Measurements from ENCODE around the gene UBE2J2. TPM values are rescaled to one million over a fixed set of nuclear protein-coding genes. Genes with fewer than 3 reads are reported as not detected.
A peak's percentile ranks its signal among the peaks of the same experiment; 100 is the strongest.

The UBE2J2 gene
- total RNA-seq, 1 donor from 2014 or later, result 48.6 TPM

- no peak for DNase-seq (ENCODE audit: low read depth)
Measured at GRCh38 chr1:1228596-1229321, 44.9 kb downstream of the UBE2J2 start.

DNA sequence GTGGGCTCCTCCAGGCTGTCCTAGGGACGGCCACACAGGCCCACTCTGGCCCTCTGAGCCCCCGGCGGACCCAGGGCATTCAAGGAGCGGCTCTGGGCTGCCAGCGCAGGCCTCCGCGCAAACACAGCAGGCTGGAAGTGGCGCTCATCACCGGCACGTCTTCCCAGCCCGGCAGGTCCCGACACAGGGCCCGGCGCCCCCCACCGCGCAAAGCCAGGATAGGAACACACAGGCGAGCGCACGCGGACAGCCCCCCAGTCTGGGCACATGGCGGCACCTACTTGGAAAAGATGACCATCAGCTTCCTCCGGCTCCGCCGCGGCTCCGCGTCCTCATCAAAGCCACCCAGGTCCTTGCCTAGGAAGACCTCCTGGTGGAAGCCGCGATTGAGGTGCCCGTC is 45.5 kb downstream of the UBE2J2 start:
- DNase-seq (ENCODE audit: low read depth), result no peak

GRCh38 chr1:1227386-1227785 is 46.3 kb downstream of the UBE2J2 start:
- DNase-seq (ENCODE audit: low read depth), result no peak

DNA sequence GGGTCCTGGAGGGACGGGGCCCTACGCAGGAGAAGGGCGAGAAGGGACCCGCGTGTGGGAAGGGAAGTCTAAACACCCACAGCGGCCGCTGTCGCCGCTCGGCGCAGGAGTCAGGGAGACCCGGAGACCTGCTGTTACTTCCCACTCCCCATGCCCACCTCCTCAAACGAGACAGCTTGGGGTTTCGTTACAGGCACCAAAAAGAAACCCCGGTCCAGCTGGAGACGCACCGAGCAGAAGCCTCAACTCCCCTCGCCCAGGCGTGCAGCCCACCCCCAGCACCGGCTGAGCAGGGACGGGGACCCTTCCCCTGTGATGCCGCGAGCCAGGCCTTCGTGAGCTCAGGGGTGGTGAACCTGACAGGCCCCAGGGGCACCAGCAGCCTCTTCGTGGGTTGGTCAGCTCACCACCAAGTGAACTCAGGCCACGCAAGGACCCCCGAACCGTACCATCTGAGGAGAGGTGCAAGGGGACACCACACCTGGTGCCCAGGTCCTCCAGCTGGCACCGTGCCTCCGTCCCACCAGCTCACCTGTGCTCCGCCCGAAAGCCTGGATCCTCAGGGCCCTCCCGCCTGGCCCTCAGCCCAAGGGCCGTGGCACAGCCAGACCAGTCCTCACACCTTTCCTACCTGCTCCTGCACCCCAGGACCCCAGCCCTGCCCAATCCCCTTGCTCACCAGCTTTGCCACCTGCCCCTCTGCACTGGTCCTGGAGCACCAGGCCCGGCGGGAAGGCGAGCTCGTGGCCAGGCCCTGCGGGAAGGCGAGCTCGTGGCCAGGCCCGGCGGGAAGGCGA is 46.9 kb downstream of the UBE2J2 start:
- DNase-seq (ENCODE audit: low read depth), result no peak

DNA sequence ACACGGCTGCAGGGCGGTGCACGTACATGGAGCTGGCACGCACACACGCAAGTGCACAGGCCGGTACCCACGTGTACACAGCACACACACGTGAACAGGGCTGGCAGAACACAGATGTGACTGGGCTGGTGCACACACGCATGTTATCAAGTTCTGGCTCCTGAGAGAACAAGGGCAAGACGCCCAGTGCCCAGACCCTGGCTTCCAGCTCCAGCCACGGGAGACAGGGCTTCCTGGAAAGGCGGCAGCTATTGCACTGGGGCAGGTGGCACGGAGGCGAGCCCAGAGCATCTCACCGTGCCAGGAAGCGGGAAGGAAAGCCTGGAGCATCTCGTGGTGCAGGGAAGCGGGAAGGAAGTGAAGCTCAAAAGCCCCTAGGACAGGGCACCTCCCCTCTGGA is 47.7 kb downstream of the UBE2J2 start:
- DNase-seq (ENCODE audit: low read depth), result no peak

DNA sequence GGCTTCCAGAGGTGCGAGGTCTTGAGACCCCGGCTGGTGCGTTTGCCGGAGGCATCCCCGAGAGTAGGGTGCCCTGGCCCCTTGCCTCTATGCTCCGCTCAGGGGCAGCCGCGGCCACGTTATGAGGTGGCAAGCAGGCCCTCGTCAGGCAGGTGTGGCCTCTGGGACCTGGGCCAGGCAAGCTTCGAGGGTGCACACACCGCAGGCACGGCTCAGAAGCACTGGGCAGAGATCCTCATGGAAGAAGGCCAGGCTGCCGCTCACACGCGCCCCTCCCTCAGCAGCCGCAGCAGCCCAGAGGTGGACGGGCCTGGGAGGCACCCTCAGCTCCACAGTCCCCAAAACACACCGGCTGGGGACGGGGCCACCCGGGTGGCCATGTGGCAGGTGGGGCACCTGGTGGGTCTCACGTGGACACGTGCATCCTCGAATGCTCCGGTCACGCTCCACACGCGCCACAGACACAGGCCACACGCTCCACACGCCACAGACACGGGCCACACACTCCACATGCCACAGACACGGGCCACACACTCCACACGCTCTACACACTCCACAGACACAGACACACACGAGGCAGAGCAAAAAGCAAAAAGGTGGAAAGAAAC is 48.3 kb downstream of the UBE2J2 start:
- no peak for DNase-seq (ENCODE audit: low read depth)

- no peak for DNase-seq (ENCODE audit: low read depth)
Measured at GRCh38 chr1:1223891-1224290, 49.8 kb downstream of the UBE2J2 start.

- DNase-seq (ENCODE audit: low read depth), result no peak
Measured at GRCh38 chr1:1223321-1223720, 50.3 kb downstream of the UBE2J2 start.

DNA sequence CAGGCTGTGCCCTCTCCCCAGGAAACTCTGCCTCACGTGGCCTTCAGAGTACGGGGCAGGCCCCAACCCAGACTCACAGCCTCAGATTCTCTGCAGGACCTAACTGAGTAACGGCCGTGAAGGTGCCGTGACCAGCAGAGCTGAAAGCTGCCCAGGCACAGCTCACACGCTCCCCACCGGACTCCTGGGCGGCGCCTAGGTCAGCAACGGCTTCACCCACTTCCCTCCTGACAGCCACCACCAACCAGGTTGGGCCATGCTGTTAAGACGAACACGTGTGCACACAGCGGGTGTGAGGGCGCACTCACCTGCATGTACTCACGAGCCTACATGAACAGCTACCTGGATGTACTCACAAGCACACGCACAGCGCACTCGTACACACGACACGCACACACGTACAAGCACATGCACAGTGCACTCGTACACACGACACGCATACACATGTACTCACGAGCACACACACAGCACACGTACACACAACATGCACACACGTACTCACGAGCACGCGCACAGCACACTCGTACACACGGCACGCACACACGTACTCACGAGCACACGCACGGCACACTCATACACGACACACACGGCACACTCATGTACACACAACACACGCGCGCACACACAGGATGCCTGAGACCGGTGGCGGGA is 51.0 kb downstream of the UBE2J2 start:
- no peak for DNase-seq (ENCODE audit: low read depth)

DNA sequence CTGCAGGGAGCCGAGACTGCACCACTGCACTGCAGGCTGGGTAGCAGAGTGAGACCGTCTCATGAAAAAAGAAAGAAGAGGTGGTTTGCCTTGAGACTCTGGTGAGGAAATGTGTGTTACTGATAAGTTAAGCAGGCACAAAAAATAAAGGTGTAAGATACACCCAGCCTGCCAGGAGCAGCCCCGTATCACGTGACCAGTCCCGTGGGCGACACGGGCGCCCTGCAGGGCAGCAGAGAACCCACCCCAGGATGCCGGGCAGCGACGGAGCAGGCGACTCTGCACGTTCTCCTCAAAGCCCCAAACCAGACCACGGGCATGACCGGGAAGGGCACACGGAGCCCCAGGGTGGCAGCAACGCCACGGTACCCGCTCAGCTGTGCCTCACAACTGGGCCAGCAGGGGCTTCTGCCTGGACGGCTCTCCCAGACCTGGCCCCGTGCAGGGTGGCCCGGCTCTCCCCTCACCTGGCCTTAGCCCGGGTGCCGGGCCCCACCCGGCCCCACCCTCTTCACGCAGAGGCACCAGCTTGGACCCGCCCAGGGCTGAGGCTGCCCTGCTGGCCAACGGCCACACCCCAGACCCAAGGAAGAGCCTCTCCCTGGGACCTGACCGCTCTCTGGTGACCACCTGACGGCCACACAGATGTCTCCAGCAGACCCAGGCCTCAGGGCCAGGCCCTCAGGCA is 51.6 kb downstream of the UBE2J2 start:
- no peak for DNase-seq (ENCODE audit: low read depth)

DNA sequence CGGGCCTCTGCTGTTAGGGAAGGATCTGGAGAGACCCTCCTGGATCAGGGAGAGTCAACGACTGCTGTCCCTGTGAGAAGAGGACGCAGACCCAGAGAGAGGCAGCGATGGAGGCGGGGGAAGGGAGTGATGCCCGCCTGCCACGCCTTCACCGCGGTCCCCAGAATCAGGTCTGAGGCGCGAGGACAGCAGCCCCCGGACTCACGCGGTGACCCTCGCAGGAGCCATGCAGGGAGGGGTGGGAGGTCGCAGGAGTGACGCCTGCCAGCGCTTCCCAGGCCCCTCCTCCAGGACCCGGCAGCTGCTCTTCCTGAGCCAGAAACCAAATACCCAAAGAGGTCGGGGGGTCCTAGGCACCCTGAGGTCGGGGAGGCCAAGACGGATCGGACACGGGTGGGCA is 53.5 kb downstream of the UBE2J2 start:
- DNase-seq (ENCODE audit: low read depth), result no peak

DNA sequence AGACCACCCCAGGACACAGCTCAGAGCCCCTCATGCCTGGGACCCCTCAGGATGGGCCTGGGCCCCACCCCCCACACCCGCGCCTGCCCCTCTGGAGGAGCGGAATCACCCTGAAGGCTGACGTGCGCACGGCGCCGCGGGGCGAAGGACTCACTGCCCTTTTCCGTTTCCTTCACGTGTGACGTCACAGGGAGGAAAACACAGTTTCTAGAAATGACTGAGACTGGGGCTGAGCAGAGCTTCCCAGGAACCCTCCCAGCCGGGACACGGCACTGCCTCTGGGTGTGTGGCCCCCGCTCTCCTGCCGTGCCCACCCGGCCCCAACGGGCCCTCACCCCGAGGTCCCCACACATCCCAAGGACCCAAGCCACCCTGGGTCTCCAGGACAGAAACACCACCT is 54.3 kb downstream of the UBE2J2 start:
- no peak for DNase-seq (ENCODE audit: low read depth)

- no peak for DNase-seq (ENCODE audit: low read depth)
Measured at GRCh38 chr1:1218524-1219200, 55.0 kb downstream of the UBE2J2 start.

GRCh38 chr1:1217621-1218523 is 55.8 kb downstream of the UBE2J2 start:
- peak; percentile 61 for DNase-seq (ENCODE audit: low read depth)

DNA sequence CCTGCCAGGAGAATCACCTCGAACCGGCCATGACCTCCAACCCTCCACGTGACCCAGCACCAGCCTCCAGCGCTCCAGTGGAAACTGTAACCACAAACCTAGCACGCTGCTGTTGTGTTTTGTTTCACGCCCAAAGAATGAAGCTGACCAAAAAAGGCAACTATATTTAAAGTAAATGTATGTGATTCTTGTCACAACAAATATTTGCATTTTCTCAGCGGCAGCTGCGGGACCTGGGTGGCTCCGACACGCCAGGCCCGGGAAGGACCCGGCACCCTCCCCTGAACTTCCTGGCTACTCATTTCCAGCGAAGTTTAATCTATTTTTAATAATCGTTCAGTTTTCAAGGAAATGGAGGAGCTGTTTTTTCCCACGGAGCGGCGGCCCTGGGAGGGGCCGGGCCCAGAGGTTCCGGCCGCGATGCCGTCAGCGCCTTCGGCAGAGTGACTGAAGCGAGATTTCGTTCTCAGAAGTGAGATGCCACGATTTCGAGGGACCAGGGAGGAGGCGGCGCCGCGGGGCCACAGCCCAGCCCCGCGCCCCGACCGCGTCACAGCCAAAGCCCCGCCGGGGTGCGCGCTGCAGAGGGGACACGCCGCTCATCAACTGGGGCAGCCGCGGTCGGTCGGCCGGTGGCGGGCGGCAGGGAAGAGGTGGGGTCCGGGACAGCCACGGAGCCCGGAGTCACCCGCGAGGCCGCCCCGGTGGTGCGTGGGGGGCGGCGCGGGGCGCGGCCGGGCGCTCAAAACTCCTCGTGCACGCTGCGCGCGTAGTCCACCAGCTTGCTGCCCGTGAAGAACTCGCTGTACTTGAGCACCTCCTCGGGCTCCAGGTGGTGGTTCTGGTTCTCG is 56.7 kb downstream of the UBE2J2 start:
- DNase-seq (ENCODE audit: low read depth), result no peak

DNA sequence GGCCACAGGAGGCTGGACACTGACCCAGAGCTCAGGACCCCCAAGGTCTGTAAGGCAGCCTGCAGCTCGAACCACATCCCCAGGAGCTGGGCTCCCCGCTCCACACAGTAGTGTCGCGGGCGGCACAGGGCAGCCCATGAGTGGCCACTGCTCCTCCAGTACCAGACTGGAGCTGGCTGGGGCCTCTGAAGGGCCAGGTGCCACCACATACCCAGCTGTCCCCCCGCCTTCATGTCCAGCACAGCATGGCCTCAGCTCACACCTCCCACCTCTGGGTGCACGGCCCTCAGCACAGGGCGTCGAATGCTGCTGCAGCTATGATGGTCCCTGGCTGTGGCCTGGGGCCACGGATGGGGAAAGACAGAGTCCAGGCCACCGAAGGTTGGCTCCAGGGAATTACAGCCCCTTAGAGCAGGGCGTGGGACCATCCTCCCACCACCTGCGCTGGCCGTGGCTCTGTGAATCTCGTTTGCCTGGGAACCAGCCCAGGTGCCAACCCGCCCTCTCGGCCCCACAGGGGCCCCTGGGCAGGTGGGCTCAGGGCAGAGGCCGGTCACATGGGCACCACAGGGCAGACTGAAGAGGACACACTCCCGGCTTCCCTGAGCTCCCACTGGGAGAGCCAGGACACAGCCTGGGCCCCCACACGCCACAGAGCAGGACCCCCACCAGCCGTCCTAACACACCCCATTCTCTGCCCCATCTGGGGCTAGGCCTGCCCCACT is 57.6 kb downstream of the UBE2J2 start:
- DNase-seq (ENCODE audit: low read depth), result no peak

DNA sequence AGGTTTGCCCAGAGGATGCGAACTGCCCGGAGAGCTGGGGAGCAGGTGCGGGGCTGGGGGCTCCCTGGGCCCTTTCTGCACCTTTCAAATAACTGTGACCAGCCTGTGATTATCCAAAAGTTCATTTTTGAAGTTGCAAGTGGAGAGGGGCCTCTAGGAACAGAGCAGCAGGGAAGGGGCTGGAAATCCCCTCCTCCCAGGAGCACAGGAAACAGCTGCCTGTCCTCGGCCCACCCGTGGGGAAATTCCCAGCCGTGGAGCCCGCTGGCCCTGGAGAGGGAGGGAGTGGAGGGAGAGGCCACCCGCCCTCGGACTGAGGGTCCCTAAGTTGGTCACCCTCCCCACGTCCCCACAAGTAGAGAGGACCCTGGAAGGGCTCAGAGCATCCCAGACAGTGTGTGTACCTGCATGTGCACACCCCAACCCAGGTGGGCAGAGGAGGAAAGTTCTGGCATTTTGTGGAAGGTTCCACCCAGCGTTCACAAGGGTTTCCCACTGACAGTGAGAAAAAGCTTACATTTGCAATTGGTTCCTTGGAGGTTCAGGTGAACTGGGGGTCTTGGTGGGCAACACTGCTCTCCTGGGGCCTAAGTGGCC is 58.5 kb downstream of the UBE2J2 start:
- DNase-seq (ENCODE audit: low read depth), result no peak
